Smooth muscle cell (in vitro differentiated cells): Measurements from ENCODE around the gene LPIN2. TPM values are rescaled to one million over a fixed set of nuclear protein-coding genes. Genes with fewer than 3 reads are reported as not detected.

ENCODE experiments used
- DNase-seq: peaks from one replicate; lab custom pipeline; 2025; ENCODE audit not compliant: unreplicated experiment; lab: John Stamatoyannopoulos, UW
- H2AFZ ChIP-seq: fragments of 200-600 bp; sonication (generic); 2 replicates; pipeline ENCODE4 v1.6.0; 2016; ENCODE audit warnings: antibody characterized with exemption, low read depth, mild to moderate bottlenecking
- H3F3A ChIP-seq: fragments of 200-600 bp; sonication (generic); 2 replicates; pipeline ENCODE4 v1.6.0; 2017; ENCODE audit warnings: antibody characterized with exemption, low read depth
- H3K27ac ChIP-seq: fragments of 200-600 bp; sonication (generic); 2 replicates; pipeline ENCODE4 v1.5.1; 2016; ENCODE audit warnings: low read depth, mild to moderate bottlenecking
- H3K27me3 ChIP-seq: fragments of 200-600 bp; sonication (generic); 2 replicates; pipeline ENCODE4 v1.6.1; 2016; ENCODE audit warnings: low read depth, mild to moderate bottlenecking
- H3K36me3 ChIP-seq: fragments of 200-600 bp; sonication (generic); 2 replicates; pipeline ENCODE4 v1.5.1; 2016; ENCODE audit warnings: low read depth
- H3K4me1 ChIP-seq: fragments of 200-600 bp; sonication (generic); 2 replicates; pipeline ENCODE4 v1.5.1; 2016; ENCODE audit warnings: low read depth
- H3K4me2 ChIP-seq: fragments of 200-600 bp; sonication (generic); 2 replicates; pipeline ENCODE4 v1.6.0; 2016; ENCODE audit warnings: mild to moderate bottlenecking
- H3K4me3 ChIP-seq: fragments of 200-600 bp; sonication (generic); 2 replicates; pipeline ENCODE4 v1.5.1; 2016; ENCODE audit warnings: mild to moderate bottlenecking
- H3K79me2 ChIP-seq: fragments of 200-600 bp; sonication (generic); 2 replicates; pipeline ENCODE4 v1.6.0; 2016; ENCODE audit warnings: low read depth, mild to moderate bottlenecking
- H3K9ac ChIP-seq: fragments of 200-600 bp; sonication (generic); 2 replicates; pipeline ENCODE4 v1.6.0; 2016; ENCODE audit warnings: low read depth
- H3K9me3 ChIP-seq: fragments of 200-600 bp; sonication (generic); replicated peaks from 2 replicates; pipeline ENCODE4 v1.5.1; 2016; ENCODE audit warnings: low read depth
- H4K20me1 ChIP-seq: fragments of 200-600 bp; sonication (generic); 2 replicates; pipeline ENCODE4 v1.6.0; 2016; ENCODE audit warnings: low read depth
- WGBS: methylation state at CpG from one replicate; pipeline ENCODE4 v1.1.7; 2016; ENCODE audit warnings: low lambda C conversion rate; 5-methylcytosine and 5-hydroxymethylcytosine counted together
- polyA plus RNA-seq: library from polyadenylated mRNA; unstranded; fragments of >200 nt; fragmentation: Nextera tagmentation; extraction: Ambion mirVana; gene quantifications from 2 replicates; pipeline ENCODE4 v1.2.1, GENCODE V29; 2016
- total RNA-seq: library from RNA; depleted of rRNA; stranded (reverse); fragments of >200 nt; gene quantifications from 2 replicates; pipeline ENCODE4 v1.2.3, GENCODE V29; 2014
- TF ChIP-seq, protein P1 (sequence below): fragments of 200-600 bp; sonication (generic); IDR thresholded peaks from 2 replicates; pipeline ENCODE4 v1.5.1; 2017; ENCODE audit warnings: borderline replicate concordance, mild to moderate bottlenecking, antibody characterized with exemption; ENCODE audit not compliant: insufficient read depth, poor library complexity, severe bottlenecking

The LPIN2 gene
- total and polyA plus RNA-seq, 2 experiments from 2014 or later, result 15.4 to 20.0 TPM

GRCh38 chr18:2987876-2988790 lies 24.8 kb downstream of the LPIN2 start:
- no peak for DNase-seq
- TF ChIP-seq, protein P1, sequence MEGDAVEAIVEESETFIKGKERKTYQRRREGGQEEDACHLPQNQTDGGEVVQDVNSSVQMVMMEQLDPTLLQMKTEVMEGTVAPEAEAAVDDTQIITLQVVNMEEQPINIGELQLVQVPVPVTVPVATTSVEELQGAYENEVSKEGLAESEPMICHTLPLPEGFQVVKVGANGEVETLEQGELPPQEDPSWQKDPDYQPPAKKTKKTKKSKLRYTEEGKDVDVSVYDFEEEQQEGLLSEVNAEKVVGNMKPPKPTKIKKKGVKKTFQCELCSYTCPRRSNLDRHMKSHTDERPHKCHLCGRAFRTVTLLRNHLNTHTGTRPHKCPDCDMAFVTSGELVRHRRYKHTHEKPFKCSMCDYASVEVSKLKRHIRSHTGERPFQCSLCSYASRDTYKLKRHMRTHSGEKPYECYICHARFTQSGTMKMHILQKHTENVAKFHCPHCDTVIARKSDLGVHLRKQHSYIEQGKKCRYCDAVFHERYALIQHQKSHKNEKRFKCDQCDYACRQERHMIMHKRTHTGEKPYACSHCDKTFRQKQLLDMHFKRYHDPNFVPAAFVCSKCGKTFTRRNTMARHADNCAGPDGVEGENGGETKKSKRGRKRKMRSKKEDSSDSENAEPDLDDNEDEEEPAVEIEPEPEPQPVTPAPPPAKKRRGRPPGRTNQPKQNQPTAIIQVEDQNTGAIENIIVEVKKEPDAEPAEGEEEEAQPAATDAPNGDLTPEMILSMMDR, result no peak
- H3K4me3 ChIP-seq, result no peak overlapping the region
- peak overlapping the region; percentile 69 for H3K27ac ChIP-seq
- no peak overlapping the region for H3K9ac ChIP-seq
- peaks cover 8% of the 10 kb centered on the region for H3K4me1 ChIP-seq
- WGBS, result 71% methylated on average over 5 of the region's 5 CpGs
- peak overlapping the region; percentile 9 for H3K4me2 ChIP-seq
- H3K27me3 ChIP-seq, result no peaks in the 10 kb centered on the region
- H2AFZ ChIP-seq, result no peak overlapping the region
- H4K20me1 ChIP-seq, result peaks cover 61% of the 10 kb centered on the region
- H3K9me3 ChIP-seq, result no peaks in the 10 kb centered on the region
- H3F3A ChIP-seq, result no peaks in the 10 kb centered on the region
- H3K79me2 ChIP-seq, result peaks cover 63% of the 10 kb centered on the region
- H3K36me3 ChIP-seq, result no peaks in the 10 kb centered on the region

- H3K79me2 ChIP-seq, result peaks cover 52% of the 10 kb centered on the region
- DNase-seq, result no peak
- no peaks in the 10 kb centered on the region for H3K9me3 ChIP-seq
- no peaks in the 10 kb centered on the region for H3F3A ChIP-seq
- no peak overlapping the region for H3K9ac ChIP-seq
- peaks cover 58% of the 10 kb centered on the region for H4K20me1 ChIP-seq
- H3K4me1 ChIP-seq, result peaks cover 25% of the 10 kb centered on the region
- H2AFZ ChIP-seq, result no peak overlapping the region
- peak overlapping the region; percentile 10 for H3K27ac ChIP-seq
- no peaks in the 10 kb centered on the region for H3K27me3 ChIP-seq
- H3K4me2 ChIP-seq, result peak overlapping the region; percentile 32
- H3K4me3 ChIP-seq, result no peak overlapping the region
- WGBS, result 68% methylated on average over 4 of the region's 4 CpGs
- TF ChIP-seq, protein P1, result no peak
- no peaks in the 10 kb centered on the region for H3K36me3 ChIP-seq
Observed at GRCh38 chr18:2986150-2986865, 26.6 kb downstream of the LPIN2 start.

GRCh38 chr18:2985628-2986027 lies 27.3 kb downstream of the LPIN2 start:
- no peaks in the 10 kb centered on the region for H3F3A ChIP-seq
- no peak for DNase-seq
- peak overlapping the region; percentile 32 for H3K4me2 ChIP-seq
- no peak overlapping the region for H3K9ac ChIP-seq
- H3K27ac ChIP-seq, result peak overlapping the region; percentile 10
- 68% methylated on average over 2 of the region's 2 CpGs for WGBS
- no peaks in the 10 kb centered on the region for H3K9me3 ChIP-seq
- H3K36me3 ChIP-seq, result no peaks in the 10 kb centered on the region
- TF ChIP-seq, protein P1, result peak; percentile 47
- peaks cover 25% of the 10 kb centered on the region for H3K4me1 ChIP-seq
- H3K79me2 ChIP-seq, result peaks cover 46% of the 10 kb centered on the region
- peaks cover 54% of the 10 kb centered on the region for H4K20me1 ChIP-seq
- no peak overlapping the region for H2AFZ ChIP-seq
- no peaks in the 10 kb centered on the region for H3K27me3 ChIP-seq
- H3K4me3 ChIP-seq, result no peak overlapping the region
